Neural cell (in vitro differentiated cells): Measurements from ENCODE around the gene SHMT1.

ENCODE experiments used
- EZH2 ChIP-seq: fragments of 200-600, 300-800 bp; shearing (Covaris generic), sonication (generic); IDR thresholded peaks from 2 replicates; pipeline ENCODE4 v1.6.1; 2014; ENCODE audit warnings: antibody characterized with exemption, low read length, borderline replicate concordance, mild to moderate bottlenecking; ENCODE audit not compliant: insufficient read depth, poor library complexity, severe bottlenecking
- REST ChIP-seq: IDR thresholded peaks from 2 replicates; pipeline ENCODE4 v1.6.1; 2012; ENCODE audit warnings: borderline replicate concordance
- TF ChIP-seq, protein P1 (sequence below): fragments of 450-650 bp; IDR thresholded peaks from 2 replicates; pipeline ENCODE4 v1.5.1; 2014; ENCODE audit warnings: antibody characterized with exemption, mild to moderate bottlenecking, moderate library complexity; ENCODE audit not compliant: poor library complexity, severe bottlenecking

DNA sequence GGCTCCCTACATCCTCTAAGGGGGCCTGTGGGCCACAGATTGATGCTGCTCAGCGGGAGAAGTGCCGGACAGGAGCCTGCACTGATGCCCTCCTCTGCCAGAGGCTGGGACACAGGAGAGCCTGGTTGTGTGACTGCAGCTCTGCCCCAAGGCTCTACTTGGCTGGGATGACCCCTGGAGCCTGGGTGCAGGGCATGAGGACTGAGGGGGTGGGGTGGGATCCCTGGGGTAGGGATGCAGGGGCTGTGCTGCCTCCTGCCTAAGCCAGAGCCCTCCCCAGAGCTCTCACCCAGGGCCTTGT lies 14.8 kb upstream of the SHMT1 start:
- TF ChIP-seq REST (no peak), EZH2 (no peak)
- TF ChIP-seq, protein P1, sequence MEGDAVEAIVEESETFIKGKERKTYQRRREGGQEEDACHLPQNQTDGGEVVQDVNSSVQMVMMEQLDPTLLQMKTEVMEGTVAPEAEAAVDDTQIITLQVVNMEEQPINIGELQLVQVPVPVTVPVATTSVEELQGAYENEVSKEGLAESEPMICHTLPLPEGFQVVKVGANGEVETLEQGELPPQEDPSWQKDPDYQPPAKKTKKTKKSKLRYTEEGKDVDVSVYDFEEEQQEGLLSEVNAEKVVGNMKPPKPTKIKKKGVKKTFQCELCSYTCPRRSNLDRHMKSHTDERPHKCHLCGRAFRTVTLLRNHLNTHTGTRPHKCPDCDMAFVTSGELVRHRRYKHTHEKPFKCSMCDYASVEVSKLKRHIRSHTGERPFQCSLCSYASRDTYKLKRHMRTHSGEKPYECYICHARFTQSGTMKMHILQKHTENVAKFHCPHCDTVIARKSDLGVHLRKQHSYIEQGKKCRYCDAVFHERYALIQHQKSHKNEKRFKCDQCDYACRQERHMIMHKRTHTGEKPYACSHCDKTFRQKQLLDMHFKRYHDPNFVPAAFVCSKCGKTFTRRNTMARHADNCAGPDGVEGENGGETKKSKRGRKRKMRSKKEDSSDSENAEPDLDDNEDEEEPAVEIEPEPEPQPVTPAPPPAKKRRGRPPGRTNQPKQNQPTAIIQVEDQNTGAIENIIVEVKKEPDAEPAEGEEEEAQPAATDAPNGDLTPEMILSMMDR: no peak
